NK-92 (cell line): ENCODE data around the gene MYH6.

Experiments used
- DNase-seq: peaks from one replicate; lab custom pipeline; 2025; ENCODE audit not compliant: unreplicated experiment; lab: John Stamatoyannopoulos, UW

MYH6 gene

DNA sequence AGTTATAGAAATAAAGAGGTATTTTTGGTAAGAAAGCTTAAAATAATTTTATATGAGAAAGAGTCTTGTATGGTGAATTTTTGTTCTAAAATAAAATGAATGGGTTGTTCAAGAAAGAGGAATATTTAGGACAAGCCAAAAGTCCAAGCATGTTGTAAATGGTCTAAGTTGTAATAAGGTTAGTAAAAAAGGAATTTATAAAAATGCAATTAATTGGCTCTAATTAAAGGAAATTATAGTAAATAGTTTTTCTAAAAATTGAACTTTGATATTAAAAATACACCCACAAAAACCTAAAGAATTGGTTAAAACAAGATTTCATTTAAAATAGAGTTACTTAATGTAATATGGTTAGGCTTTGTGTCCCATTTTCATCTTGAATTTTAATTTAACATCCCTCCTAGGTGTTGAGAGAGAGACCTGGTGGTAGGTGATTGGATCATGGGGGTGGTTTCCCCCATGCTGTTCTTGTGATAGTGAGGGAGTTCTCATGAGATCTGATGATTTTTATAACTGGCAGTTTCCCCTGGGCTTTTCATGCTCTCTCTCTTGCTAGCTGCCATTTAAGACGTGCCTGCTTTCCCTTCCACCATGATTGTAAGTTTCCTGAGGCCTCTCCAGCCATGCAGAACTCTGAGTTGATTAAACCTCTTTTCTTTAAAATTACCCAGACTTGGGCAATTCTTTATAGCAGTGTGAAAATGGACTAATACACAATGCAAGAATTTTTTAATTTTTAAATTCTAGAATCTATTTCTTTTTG is 68.4 kb downstream of the MYH6 start:
- DNase-seq, result no peak

- DNase-seq, result no peak
Observed at GRCh38 chr14:23335623-23336022, 72.5 kb downstream of the MYH6 start.
